SK-N-SH (cell line): ENCODE results near the gene MAPK9.

Source experiments
- CHD2 ChIP-seq: fragments of 150-350 bp; IDR thresholded peaks from 2 replicates; pipeline ENCODE4 v1.6.1; 2018; ENCODE audit warnings: low read length; ENCODE audit not compliant: partially characterized antibody
- EZH2phosphoT487 ChIP-seq: fragments of 200-600 bp; sonication (generic); IDR thresholded peaks from 2 replicates; pipeline ENCODE4 v1.6.1; 2017; ENCODE audit warnings: low read depth, mixed run types, mild to moderate bottlenecking, antibody characterized with exemption, moderate library complexity, borderline replicate concordance
- RAD21 ChIP-seq: IDR thresholded peaks from 2 replicates; pipeline ENCODE4 v1.6.1; 2012; ENCODE audit warnings: mild to moderate bottlenecking, low read length
- SIN3A ChIP-seq: IDR thresholded peaks from 2 replicates; pipeline ENCODE4 v1.6.1; 2012; ENCODE audit warnings: low read depth, mild to moderate bottlenecking, low read length, moderate library complexity, borderline replicate concordance
- TAF1 ChIP-seq: IDR thresholded peaks from 2 replicates; pipeline ENCODE4 v1.6.1; 2012; ENCODE audit warnings: low read depth, mild to moderate bottlenecking, low read length, moderate library complexity, borderline replicate concordance
- TCF12 ChIP-seq: IDR thresholded peaks from 2 replicates; pipeline ENCODE4 v1.4.0; 2012
- YY1 ChIP-seq: IDR thresholded peaks from 2 replicates; pipeline ENCODE4 v1.4.0; 2012; ENCODE audit warnings: low read depth, mild to moderate bottlenecking
- ZBTB33 ChIP-seq: IDR thresholded peaks from 2 replicates; pipeline ENCODE4 v1.4.0; 2012; ENCODE audit warnings: low read depth, borderline replicate concordance
- TF ChIP-seq, protein P1 (sequence below): fragments of 200-600 bp; sonication (generic); IDR thresholded peaks from 2 replicates; pipeline ENCODE4 v1.6.1; 2017; ENCODE audit warnings: antibody characterized with exemption, mild to moderate bottlenecking, moderate library complexity
- TF ChIP-seq, protein P2 (sequence below): IDR thresholded peaks from 2 replicates; pipeline ENCODE4 v1.4.0; 2012; ENCODE audit warnings: low read depth, borderline replicate concordance

DNA sequence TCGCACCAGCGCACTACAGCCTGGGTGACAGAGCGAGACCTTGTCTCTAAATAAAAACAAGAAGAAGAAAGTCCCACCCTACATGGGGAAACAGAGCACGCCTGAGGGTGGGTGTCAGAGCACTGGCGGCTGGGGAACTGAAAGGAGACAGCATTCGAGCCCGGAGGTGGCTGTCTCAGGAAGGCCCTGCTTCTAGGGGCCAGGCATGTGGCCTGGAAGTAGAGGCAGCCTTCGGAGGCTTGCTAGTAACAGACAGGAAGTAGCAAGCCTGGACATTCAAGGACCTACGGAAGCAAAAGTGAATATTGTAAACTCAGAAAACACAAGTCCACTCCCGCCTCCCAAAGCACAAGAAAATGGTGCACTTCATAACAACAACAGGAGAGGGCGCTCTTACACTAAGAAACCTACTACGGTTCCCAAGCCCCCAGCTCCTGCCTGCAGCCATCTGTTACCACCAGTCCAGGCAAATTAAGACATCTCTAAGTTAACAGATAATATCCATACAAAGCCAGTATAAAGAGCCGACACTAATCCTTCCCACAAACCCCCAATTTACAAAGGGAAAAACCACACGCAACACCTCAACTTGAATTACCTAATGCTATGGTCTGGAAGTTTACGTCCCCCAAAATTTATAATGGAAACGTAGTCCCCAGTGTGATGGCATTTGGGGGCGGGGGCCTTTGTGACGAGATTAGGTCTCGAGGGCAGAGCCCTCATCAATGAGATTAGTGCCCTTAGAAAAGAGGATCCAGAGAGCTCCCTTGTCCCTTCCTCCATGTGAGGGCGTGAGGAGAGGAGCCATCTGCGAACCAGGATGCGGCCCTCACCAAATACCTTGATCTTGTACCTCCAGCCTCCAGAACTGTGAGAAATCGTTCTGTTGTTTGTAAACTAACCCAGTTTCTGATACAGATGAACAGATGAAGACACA is 90.6 kb downstream of the MAPK9 start:
- TF ChIP-seq, protein P1, sequence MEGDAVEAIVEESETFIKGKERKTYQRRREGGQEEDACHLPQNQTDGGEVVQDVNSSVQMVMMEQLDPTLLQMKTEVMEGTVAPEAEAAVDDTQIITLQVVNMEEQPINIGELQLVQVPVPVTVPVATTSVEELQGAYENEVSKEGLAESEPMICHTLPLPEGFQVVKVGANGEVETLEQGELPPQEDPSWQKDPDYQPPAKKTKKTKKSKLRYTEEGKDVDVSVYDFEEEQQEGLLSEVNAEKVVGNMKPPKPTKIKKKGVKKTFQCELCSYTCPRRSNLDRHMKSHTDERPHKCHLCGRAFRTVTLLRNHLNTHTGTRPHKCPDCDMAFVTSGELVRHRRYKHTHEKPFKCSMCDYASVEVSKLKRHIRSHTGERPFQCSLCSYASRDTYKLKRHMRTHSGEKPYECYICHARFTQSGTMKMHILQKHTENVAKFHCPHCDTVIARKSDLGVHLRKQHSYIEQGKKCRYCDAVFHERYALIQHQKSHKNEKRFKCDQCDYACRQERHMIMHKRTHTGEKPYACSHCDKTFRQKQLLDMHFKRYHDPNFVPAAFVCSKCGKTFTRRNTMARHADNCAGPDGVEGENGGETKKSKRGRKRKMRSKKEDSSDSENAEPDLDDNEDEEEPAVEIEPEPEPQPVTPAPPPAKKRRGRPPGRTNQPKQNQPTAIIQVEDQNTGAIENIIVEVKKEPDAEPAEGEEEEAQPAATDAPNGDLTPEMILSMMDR, result peak; percentile 37
- TF ChIP-seq RAD21 (peak; percentile 57), CHD2 (no peak), ZBTB33 (no peak), YY1 (no peak), TCF12 (no peak), TAF1 (no peak), SIN3A (no peak), EZH2phosphoT487 (no peak)
- TF ChIP-seq, protein P2, sequence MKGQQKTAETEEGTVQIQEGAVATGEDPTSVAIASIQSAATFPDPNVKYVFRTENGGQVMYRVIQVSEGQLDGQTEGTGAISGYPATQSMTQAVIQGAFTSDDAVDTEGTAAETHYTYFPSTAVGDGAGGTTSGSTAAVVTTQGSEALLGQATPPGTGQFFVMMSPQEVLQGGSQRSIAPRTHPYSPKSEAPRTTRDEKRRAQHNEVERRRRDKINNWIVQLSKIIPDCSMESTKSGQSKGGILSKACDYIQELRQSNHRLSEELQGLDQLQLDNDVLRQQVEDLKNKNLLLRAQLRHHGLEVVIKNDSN, result no peak
